HepG2 (cell line): ENCODE results near the gene PSMB11. TPM values are rescaled to one million over a fixed set of nuclear protein-coding genes. Genes with fewer than 3 reads are reported as not detected.

Source experiments
- ATAC-seq: fragments of 200-7000 bp; cut with Tn5 transposase; 3 replicates; pipeline ENCODE4 v1.9.1; 2020; ENCODE audit warnings: mild to moderate bottlenecking, moderate library complexity
- BruUV-seq: library from RNA; stranded (reverse); fragments of 400-500 nt; replicated peaks from 2 replicates; lab custom pipeline; 2021; lab: Mats Ljungman, UMichigan
- CTCF ChIA-PET: fragments of 300-600 bp; formaldehyde crosslinking; extraction: SDS; loops from one replicate; lab custom pipeline; 2021; ENCODE audit warnings: low total read pairs, inconsistent platforms, low intra/inter-chr PET ratio; lab: Yijun Ruan, JAX
- POLR2A ChIA-PET: fragments of 350-600 bp; sonication (Branson Sonifier 250); formaldehyde crosslinking; loops from one replicate; lab custom pipeline; 2020; ENCODE audit warnings: antibody characterized with exemption, inconsistent platforms; lab: Yijun Ruan, JAX
- DNase-seq: peaks from one replicate; pipeline ENCODE4 v3.0.0-alpha.2; 2015; ENCODE audit warnings: low spot score
- FAIRE-seq: peaks from 3 replicates; lab custom pipeline; 2011; peaks lifted over from hg19 to GRCh38; lab: Jason Lieb, UNC
- H2AFZ ChIP-seq: one replicate; pipeline ENCODE4 v1.6.1; 2011; ENCODE audit warnings: low read length, inconsistent platforms
- H3K27ac ChIP-seq: fragments of 300-600 bp; 3 replicates; pipeline ENCODE4 v1.8.0; 2011; ENCODE audit warnings: mixed run types, mild to moderate bottlenecking, mixed read lengths, low read length, inconsistent platforms; ENCODE audit not compliant: insufficient read depth; ENCODE audit errors: extremely low read length
- H3K27me3 ChIP-seq, 2 experiments: fragments of 200-600 bp in 1 of 2; 2 replicates in 1 of 2; 3 replicates in 1 of 2; pipeline versions ENCODE4 v1.6.0 to v1.8.0; 2011; ENCODE audit warnings: low read length in 2 of 2, mild to moderate bottlenecking in 2 of 2, moderate library complexity in 2 of 2, inconsistent platforms in 1 of 2; ENCODE audit not compliant: insufficient read depth in 2 of 2, control insufficient read depth in 1 of 2
- H3K36me3 ChIP-seq, 2 experiments: fragments of 200-600 bp in 1 of 2; replicated peaks in 1 of 2; 2 replicates in 1 of 2; 3 replicates in 1 of 2; pipeline versions ENCODE4 v1.5.1 to v1.8.0; 2011; ENCODE audit warnings: low read length in 2 of 2, inconsistent platforms in 1 of 2; ENCODE audit not compliant: insufficient read depth in 2 of 2, control insufficient read depth in 1 of 2
- H3K4me1 ChIP-seq: 2 replicates; pipeline ENCODE4 v1.5.1; 2012; ENCODE audit warnings: low read length, inconsistent platforms; ENCODE audit not compliant: insufficient read depth
- H3K4me2 ChIP-seq: 2 replicates; pipeline ENCODE4 v1.6.0; 2011; ENCODE audit warnings: low read depth, low read length, inconsistent platforms
- H3K4me3 ChIP-seq, 3 experiments: fragments of 200-600 bp in 1 of 3; sonication (generic), shearing (Covaris generic) in 1 of 3; replicated peaks in 1 of 3; 2 replicates each; pipeline ENCODE4 v1.5.1; 2011 to 2016; ENCODE audit warnings: low read length in 3 of 3, inconsistent platforms in 2 of 3, low read depth in 2 of 3, mild to moderate bottlenecking in 2 of 3, control low read depth in 1 of 3, mixed read lengths in 1 of 3; ENCODE audit not compliant: insufficient read depth in 1 of 3
- H3K79me2 ChIP-seq: one replicate; pipeline ENCODE4 v1.6.1; 2011; ENCODE audit warnings: low read length, inconsistent platforms; ENCODE audit not compliant: insufficient read depth
- H3K9ac ChIP-seq: 2 replicates; pipeline ENCODE4 v1.6.0; 2011; ENCODE audit warnings: mild to moderate bottlenecking, low read depth, low read length, inconsistent platforms; ENCODE audit not compliant: insufficient read depth
- H3K9me3 ChIP-seq: 2 replicates; pipeline ENCODE4 v1.5.1; 2012; ENCODE audit warnings: mild to moderate bottlenecking, low read length
- H4K20me1 ChIP-seq: 2 replicates; pipeline ENCODE4 v1.6.0; 2011; ENCODE audit warnings: inconsistent platforms, mild to moderate bottlenecking, low read length, moderate library complexity; ENCODE audit not compliant: insufficient read depth
- BRCA1 ChIP-seq: sonication (generic); formaldehyde crosslinking; IDR thresholded peaks from 2 replicates; pipeline ENCODE4 v1.4.0; 2020; ENCODE audit warnings: missing genetic modification reagents
- HOXA9 ChIP-seq: sonication (generic); formaldehyde crosslinking; IDR thresholded peaks from 2 replicates; pipeline ENCODE4 v1.8.1; 2022; ENCODE audit warnings: missing genetic modification reagents, mild to moderate bottlenecking, moderate library complexity, borderline replicate concordance
- JUNB ChIP-seq: sonication (generic); formaldehyde crosslinking; IDR thresholded peaks from 2 replicates; pipeline ENCODE4 v1.8.0; 2022; ENCODE audit warnings: missing genetic modification reagents, mild to moderate bottlenecking, borderline replicate concordance
- PAWR ChIP-seq: sonication (generic); formaldehyde crosslinking; IDR thresholded peaks from 2 replicates; pipeline ENCODE4 v1.4.0; 2020; ENCODE audit warnings: missing genetic modification reagents, mild to moderate bottlenecking, borderline replicate concordance
- RELA ChIP-seq: sonication (generic); formaldehyde crosslinking; IDR thresholded peaks from 2 replicates; pipeline ENCODE4 v1.4.0; 2020; ENCODE audit warnings: missing genetic modification reagents
- SKI ChIP-seq: fragments of 450-650 bp; IDR thresholded peaks from one replicate; pipeline ENCODE4 v1.6.1; 2018; ENCODE audit warnings: mild to moderate bottlenecking; ENCODE audit not compliant: partially characterized antibody
- SUZ12 ChIP-seq: fragments of 150-350 bp; IDR thresholded peaks from 2 replicates; pipeline ENCODE4 v1.6.1; 2014; ENCODE audit warnings: low read depth, low read length
- ZBTB39 ChIP-seq: sonication (generic); formaldehyde crosslinking; IDR thresholded peaks from 2 replicates; pipeline ENCODE4 v1.5.0; 2020; ENCODE audit warnings: missing genetic modification reagents
- ZNF546 ChIP-seq: sonication (generic); formaldehyde crosslinking; conservative IDR thresholded peaks from 2 replicates; pipeline ENCODE4 v1.8.1; 2023; ENCODE audit warnings: mild to moderate bottlenecking, missing genetic modification reagents
- WGBS: methylation state at CpG from one replicate; pipeline ENCODE4 v1.1.6; 2017; ENCODE audit warnings: low lambda C conversion rate; 5-methylcytosine and 5-hydroxymethylcytosine counted together
- in situ Hi-C: cut with HindIII; loops from 2 replicates; pipeline ENCODE4 v1.10.0; 2017; ENCODE audit warnings: low pct_unique_long_range_greater_than_20kb; ENCODE audit not compliant: extremely low pct_ligation_motif_present
- intact Hi-C: fragments of 100-400 bp; cut with micrococcal nuclease; formaldehyde crosslinking; loops from one replicate; pipeline ENCODE4 v1.10.0; 2022; ENCODE audit not compliant: unreplicated experiment
- polyA plus RNA-seq, 8 experiments: library from polyadenylated mRNA; depleted of rRNA in 3 of 8; stranded (reverse) in 7 of 8; unstranded in 1 of 8; fragments of >200 nt; fragmentation: Illumina TruSeq in 4 of 8; extraction: Trizol in 4 of 8; gene quantifications; 2 replicates each; pipeline versions ENCODE4 v1.2.1 to v1.2.3, GENCODE V29; 2011 to 2016; ENCODE audit warnings: low read depth in 4 of 8, missing spikeins in 1 of 8, mixed read lengths in 1 of 8; ENCODE audit not compliant: insufficient read depth in 1 of 8
- total RNA-seq, 5 experiments: library from RNA; depleted of rRNA; stranded (reverse); fragments of >200 nt; fragmentation: Illumina TruSeq; extraction: Trizol; gene quantifications; 2 replicates each; pipeline ENCODE4 v1.2.3, GENCODE V29; 2016; ENCODE audit warnings: low read depth in 1 of 5

The PSMB11 gene
- total and polyA plus RNA-seq, 2 of the 13 experiments (the other 11 are each of a cell fraction or from before 2014, with no cell fraction given): not detected

DNA sequence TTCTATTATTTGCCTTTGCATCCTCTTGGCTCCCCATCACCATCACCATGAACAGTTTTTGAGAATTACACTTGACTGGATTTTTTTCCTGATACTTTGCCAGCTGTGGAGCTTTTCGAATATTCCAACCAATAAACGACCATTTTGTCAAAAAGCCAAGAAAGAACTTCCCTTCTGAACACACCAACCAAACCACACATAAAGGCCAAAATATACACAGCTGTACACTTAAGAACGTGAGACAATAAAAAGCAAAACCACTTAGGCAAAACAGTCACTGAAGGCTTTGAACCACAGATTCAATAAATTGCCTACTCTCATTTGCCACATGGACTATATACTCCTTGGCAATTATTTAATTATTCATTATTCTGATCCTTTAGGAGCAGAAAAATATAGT lies 33.2 kb upstream of the PSMB11 start:
- peaks cover 64% of the 10 kb centered on the region for H3K4me1 ChIP-seq
- intact Hi-C loops (loop anchor here (5.0 kb wide), 1 partner anchor 412 kb away; the partner anchor contains the start of gene ABHD4), in situ Hi-C loops (no loop called here)
- no peak overlapping the region for H3K27ac ChIP-seq
- TF ChIP-seq RELA (CRISPR knock-in tag): no peak
- 0 out of 2 replicates have a peak, but pooled peaks have one; percentile 7 for TF ChIP-seq ZNF546 (CRISPR knock-in tag)
- TF ChIP-seq SUZ12: no peak
- peak; percentile 20; the same call in 1 of the 2 replicates for TF ChIP-seq JUNB (CRISPR knock-in tag)
- TF ChIP-seq PAWR (CRISPR knock-in tag): no peak
- TF ChIP-seq ZBTB39 (CRISPR knock-in tag): no peak
- TF ChIP-seq HOXA9 (CRISPR knock-in tag): 0 out of 2 replicates have a peak, but pooled peaks have one; percentile 32
- TF ChIP-seq BRCA1 (CRISPR knock-in tag): no peak
- no peak for TF ChIP-seq SKI
- peak overlapping the region in 2 of 3 experiments; percentile 76 to 77; a peak in 2 of 6 replicates for H3K4me3 ChIP-seq
- 0 out of 2 replicates have a peak overlapping the region, but pooled peaks have one; percentile 72 for H3K9ac ChIP-seq
- POLR2A ChIA-PET: interaction anchor here (1.1 to 4.1 kb wide), 8 partner anchors 7 to 419 kb away, joined by 3 to 561 read pairs (median 39); partner anchors contain the start of genes ACIN1, AJUBA, C14orf119 and CDH24
- no peaks in the 10 kb centered on the region for H3K36me3 ChIP-seq
- BruUV-seq: no TSS peak
- no peaks in the 10 kb centered on the region; a peak in 1 of 5 replicates for H3K27me3 ChIP-seq
- H2AFZ ChIP-seq: no peak overlapping the region
- H3K9me3 ChIP-seq: no peaks in the 10 kb centered on the region
- DNase-seq (no peak), ATAC-seq (no peak), FAIRE-seq (no peak)
- H3K4me2 ChIP-seq: peak overlapping the region; percentile 99
- peaks cover 2% of the 10 kb centered on the region for H3K79me2 ChIP-seq
- WGBS: 76% methylated on average over 3 of the region's 3 CpGs
- no peaks in the 10 kb centered on the region for H4K20me1 ChIP-seq
- CTCF ChIA-PET: no interaction called here
